IPS-11a (cell line): ENCODE measurements around the gene ACSF3.

ENCODE experiments used
- H3K4me3 ChIP-seq: one replicate; pipeline ENCODE4 v1.5.1; 2013; ENCODE audit warnings: low read depth, low read length, control low read depth

The ACSF3 gene

GRCh38 chr16:89123001-89123830 is 29.6 kb downstream of the ACSF3 start:
- no peak overlapping the region for H3K4me3 ChIP-seq

DNA sequence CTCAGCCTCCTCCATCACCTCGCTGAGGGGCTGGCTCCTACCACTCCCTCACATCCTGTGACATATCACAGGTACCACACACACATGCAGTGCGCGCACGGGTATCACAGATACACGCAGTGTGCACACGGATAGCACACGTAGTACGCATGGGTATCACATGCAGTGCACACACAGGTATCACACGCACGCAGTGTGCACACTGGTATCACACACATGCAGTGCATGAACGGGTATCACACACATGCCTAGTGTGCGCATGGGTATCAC is 30.1 kb downstream of the ACSF3 start:
- no peak overlapping the region for H3K4me3 ChIP-seq

- H3K4me3 ChIP-seq, result no peak overlapping the region
Measured at GRCh38 chr16:89129378-89129777, 35.7 kb downstream of the ACSF3 start.

DNA sequence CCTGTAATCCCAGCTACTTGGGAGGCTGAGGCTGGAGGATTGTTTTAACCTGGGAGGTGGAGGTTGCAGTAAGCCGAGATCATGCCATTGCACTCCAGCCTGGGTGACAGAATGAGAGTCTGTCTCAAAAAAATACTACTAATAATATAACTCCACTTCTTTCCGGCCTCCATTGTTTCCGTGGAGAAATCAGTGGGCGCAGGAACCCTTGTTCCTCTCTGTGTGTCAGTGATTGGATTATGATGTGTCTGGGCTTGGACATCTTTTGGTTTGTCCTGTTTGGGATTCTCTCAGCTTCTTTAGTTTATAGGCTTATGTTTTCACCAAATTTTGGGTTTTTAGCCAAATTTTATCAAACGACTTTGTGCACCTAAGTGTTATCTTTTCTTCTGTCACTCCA is 36.8 kb downstream of the ACSF3 start:
- H3K4me3 ChIP-seq, result no peak overlapping the region

DNA sequence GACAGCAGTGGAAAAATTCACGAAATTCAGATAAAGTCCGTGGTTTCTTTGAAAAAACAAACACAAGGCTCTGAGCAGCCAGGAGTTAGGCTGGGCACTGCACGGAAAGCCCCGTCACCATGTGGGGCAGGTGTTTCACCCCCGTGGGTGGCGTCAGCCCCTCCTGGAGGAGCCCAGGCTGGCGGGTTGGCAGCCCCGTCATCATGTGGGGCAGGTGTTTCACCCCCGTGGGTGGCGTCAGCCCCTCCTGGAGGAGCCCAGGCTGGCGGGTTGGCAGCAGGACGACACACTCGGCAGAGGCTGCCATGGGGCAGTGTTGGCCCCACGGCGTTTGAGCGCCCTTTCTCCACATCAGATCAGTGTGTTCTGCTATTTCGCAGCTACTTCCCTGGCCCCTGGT is 38.1 kb downstream of the ACSF3 start:
- no peak overlapping the region for H3K4me3 ChIP-seq

DNA sequence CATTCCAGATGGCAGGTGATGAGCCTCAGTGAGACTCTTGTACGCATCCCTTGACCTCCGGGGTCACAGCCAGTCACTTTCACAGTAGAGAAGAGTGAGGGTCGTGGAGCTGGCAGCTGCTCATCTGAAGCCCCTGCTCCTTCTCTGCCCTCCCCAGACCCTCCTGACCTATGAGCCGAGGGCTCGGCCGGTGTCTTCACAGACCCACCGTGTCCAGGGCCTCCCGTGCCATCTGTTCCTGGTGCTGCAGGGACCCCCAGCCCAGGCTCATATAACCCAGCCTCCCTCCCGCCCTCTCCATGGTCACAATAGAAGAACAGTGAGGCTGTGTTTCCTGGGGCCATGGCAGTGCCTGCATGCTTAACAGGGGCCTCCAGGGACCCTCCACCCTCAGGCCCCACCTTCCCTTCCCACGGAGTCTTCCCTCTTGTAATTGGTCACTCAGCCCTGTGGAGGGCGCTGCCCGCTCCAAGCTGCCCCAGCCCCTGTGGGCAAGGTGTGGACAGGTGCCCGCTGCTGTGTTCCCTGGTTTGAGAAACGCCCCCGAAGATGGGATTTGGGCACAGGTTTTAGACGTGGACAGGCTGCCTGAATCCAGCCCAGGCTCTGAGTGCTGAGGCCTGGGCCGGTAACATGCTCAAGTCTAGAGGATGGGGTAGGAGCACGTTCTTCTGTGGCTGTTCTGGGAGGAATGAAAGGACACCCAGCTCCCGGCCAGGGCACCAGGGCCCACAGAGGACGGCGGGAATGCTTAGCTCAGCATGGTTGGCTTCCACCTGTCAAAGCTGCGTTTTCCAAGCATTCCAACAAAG is 38.7 kb downstream of the ACSF3 start:
- H3K4me3 ChIP-seq, result no peak overlapping the region

DNA sequence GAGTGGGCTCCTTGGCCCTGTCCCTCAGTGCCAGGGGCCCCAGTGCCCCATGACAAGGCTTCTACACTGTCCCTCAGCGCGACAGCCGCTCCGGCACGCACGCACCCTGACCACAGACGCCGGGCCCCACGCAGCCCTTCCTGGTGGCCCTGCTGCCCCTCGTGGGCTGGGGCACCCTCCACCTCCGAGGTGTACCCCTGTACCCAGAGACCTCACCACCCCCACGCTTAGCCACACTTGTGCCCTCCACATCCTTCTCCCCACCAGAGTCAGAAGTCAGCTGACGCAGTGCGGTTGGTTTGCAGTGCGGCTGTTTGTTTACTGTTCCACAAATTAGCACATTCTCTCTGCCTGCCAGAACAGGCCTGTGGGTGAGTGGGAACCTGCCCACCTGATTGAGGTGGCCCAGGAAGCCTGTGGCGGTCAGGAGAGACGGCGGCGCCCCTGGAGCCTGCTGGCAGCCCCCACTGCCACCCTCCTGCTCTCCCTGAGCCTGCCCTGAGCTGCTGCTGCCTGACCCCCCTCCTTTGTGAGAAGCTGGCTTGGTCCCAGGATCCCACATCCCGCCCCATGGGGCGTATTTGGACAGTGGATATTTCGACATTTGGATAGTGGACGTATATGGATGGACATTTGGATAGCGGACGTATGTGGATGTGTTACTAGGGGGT is 39.9 kb downstream of the ACSF3 start:
- no peak overlapping the region for H3K4me3 ChIP-seq

- H3K4me3 ChIP-seq, result no peak overlapping the region
Measured at GRCh38 chr16:89134269-89134668, 40.6 kb downstream of the ACSF3 start.

- no peak overlapping the region for H3K4me3 ChIP-seq
Measured at GRCh38 chr16:89135166-89135565, 41.5 kb downstream of the ACSF3 start.

DNA sequence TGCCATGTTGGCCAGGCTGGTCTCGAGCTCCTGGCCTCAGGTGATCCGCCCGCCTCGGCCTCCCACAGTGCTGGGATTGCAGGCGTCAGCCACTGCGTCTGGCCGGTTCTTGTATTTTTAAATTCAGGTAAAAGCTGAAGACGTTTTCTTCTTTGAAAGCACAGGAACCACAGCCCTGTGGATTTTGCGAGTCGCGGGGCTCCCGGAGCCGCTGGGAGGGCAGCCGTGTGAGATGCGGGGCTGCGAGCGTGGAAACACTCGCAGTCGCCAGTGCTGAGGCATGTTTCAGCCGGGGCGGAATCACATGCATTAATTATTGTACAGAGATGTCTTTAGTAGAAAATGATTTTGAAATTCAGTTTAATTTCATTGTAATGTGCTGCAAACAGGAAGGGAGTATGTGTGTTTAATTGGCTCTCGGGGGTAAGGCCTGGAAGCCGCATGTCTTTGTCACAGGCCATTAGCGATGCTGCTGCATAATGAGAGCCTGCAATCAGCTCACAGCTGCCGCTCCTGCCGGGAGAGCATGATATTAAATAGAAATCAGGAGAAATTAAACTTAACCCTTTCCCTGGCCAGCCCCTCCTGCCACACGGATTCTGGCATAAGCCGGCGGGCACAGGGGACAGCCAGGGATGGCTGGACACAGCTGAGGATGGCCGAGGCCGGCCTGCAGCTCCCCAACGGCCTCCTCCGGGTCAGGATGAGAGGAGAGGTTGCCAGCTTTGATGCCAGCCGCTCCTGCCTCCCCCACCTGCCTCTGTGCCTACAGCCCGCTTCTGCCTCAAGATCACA is 42.5 kb downstream of the ACSF3 start:
- H3K4me3 ChIP-seq, result no peak overlapping the region

DNA sequence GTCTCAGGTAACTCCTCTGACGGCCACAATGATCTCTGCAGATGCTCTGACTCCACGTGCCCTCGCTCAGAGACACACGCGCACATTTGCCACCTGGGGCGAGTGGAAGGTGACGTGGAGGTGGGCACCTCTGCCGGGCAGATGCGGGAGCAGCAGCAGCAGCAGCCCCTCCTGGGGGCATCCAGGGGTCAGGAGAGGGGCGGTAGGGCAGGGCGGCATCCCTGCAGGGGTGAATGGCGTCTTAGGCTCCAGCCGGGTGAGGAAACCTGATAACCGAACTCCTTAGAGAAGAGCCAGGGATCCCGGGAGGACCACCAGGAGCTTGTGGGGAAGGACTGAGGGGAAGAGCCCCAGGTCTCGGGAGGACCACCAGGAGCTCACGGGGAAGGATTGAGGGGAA is 43.3 kb downstream of the ACSF3 start:
- H3K4me3 ChIP-seq, result no peak overlapping the region

- H3K4me3 ChIP-seq, result no peak overlapping the region
Measured at GRCh38 chr16:89137666-89138512, 44.2 kb downstream of the ACSF3 start.

GRCh38 chr16:89138513-89138795 is 44.8 kb downstream of the ACSF3 start:
- no peak overlapping the region for H3K4me3 ChIP-seq

DNA sequence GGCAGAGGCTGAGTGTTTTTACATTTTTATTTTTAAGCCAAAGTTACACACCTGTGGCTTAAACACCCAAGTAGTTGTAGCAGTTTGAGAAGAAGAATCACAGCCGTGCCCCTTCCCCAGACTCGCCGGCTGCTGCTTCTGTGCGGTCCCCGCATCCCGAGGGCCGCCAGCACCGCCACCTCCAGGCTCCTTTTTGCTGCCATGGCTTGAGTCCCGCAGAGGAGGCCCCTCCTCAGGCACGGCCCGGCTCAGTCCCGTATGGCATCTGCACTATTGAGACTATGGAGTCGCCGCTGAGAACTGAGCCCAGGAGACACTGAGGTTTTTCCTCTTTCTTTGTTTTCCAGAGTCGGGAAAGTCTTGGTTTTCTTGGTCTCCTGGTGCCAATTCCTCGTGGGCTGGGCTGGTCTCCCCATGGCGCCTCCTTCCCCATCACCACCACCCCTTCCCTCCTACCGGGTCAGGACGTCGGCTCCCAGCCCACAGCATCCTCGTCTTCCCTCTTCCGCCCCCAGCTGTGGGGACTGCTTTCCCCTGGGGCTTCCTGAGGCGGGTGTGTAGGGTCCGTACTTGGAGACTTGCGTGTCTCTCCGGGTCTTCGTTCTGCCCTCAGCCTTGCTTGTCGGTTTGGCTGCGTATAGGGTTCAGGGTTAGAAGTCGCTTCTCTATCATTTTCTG is 45.3 kb downstream of the ACSF3 start:
- H3K4me3 ChIP-seq, result no peak overlapping the region

- no peak overlapping the region for H3K4me3 ChIP-seq
Measured at GRCh38 chr16:89139907-89140361, 46.3 kb downstream of the ACSF3 start.

DNA sequence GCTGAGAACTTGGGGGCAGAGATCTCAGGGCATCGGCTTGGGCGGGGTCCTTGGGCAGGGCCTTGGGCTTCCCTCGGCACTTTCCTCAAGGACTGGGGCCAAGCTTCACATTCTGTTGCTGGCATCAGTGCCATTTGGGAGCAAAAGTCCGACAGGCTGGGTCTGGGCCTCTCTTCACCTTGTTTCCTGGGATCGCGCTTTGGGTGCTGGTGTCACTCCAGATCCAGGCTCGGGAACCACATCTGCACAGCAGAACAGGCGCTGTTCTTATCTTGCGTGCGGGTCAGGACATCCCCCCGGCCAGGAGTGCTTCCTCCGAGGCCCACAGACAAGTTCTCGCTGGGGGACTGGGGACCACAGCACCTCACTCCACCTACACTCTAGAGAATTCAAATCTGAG is 46.7 kb downstream of the ACSF3 start:
- H3K4me3 ChIP-seq, result no peak overlapping the region

DNA sequence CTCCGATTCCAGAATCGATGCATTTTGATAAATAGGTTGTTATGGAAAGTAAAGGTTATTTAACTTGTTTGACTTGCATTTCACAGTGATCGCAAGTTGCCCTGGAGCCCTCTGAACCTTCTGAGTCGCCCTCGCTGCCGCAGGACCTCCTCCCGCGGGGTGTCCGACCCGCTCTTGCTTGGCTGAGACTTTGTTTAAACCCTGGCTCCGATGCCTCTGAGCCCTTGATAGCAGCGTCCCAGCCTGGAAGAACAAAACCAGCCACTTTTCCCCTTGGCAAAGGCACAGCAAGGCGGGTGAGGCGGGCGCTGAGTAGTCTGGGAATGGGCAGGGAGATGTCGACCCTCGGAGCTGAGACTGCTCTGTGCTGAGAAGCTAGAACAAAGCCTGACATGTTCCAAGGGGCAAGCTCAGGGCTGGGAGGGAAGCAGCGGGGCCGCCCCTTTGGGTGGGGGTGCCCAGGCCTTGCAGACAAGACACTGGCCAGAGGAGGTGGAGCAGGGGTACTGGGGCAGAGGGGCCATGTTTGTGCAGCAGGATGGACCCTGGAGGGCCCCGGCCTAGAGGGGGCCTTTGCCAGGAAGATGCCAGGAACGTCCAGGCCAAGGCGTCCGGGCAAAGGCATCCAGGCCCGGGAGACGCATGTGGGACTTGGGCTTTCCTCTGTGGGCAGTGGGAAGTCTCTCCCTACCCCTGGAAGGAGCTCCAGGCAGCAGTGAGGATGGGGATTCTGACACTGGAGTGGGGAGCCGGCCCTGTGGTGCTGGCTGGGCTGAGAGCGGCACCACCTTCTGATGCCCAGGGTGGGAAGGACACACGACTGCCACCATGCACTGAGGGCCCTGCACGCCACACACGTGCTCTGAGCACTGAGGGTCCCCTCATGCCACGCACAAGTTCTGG is 47.6 kb downstream of the ACSF3 start:
- no peak overlapping the region for H3K4me3 ChIP-seq

DNA sequence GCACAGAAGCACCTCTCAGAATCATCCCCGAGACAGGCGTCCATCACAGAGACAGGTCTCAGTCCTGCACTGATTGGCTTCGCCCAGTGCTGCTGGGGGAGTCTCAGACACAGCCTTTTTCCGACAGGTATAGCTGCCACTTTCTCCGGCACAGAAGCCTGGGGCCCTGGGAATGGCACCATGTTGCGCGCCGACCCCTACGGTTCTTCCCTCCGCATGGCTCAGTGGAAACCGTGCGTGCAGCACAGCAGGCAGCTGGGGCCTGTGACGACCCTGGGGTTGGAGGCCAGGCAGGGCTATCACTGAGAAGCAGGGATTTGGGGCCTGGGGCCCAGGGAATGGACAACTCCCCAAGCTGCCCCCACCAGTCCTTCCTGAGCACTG is 48.2 kb downstream of the ACSF3 start:
- H3K4me3 ChIP-seq, result no peak overlapping the region
